ENCODE data around the gene CEP72. TPM values are rescaled to one million over a fixed set of nuclear protein-coding genes. Genes with fewer than 3 reads are reported as not detected.
"Not testable (repeated sequence)": the region's sequence is repeated elsewhere in the genome, so short reads cannot be mapped to it uniquely, and the experiment has no call there.

Gene CEP72
- total RNA-seq, 1 donor from 2014 or later = 32.3 TPM

DNA sequence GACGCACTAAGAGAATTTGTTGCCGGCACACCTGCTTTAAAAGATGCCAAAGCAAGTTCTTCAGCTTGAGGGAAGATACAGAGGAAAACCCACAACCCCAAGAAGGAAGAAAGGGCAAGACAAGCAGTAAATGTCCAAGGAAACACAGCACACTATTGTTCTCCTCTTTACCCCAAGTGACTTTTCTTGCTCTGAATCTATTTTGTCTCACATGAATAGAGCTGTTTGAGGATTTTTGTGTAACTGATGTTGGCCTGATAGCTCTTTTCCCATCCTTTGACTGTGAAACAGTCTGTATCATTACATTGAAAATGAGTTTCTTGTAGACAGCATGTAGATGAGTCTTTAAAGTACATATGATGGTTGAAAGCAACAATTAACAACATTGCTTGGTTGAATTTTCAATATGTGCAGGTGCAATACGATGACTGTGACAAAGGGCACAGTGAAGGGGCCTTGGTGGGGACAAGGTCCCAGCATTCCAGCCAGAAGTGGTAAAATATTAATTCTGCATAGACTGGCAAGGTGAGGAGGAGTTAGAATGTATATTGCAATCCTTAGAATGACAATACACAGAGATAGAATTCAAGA lies 16.8 kb upstream of the CEP72 start:
- intact Hi-C loops (cut with micrococcal nuclease) = no loop called here

DNA sequence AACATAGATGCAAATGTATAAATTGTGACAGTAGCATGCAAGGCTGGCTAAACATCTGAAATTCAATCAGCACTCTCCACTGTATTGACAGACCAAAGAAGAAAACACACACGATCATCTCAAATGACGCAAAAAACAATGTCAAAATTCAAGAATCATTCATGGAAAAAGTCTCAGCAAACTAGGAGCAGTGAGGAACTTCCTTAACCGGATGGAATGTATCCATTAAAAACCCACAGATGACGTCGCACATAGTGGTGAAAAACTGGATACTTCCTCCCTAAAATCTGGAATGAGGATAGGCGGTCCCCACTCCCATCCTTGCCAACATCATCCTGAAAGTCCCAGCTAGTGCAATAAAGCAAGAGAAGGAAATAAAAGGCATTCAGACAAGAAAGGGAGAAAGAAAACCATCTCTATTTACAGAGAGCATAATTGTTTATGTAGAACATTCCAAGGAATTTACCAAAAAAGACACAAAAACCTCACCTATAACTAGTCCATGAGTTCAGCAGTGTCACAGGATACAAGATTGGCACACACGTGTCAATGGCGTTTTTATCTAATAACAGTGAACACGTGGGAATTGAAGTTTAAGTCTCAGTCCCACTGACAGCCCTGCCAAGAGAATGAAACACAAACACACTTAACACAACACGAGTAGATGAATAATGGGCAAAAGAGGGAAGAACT lies 14.1 kb upstream of the CEP72 start:
- intact Hi-C loops (cut with micrococcal nuclease) = no loop called here

DNA sequence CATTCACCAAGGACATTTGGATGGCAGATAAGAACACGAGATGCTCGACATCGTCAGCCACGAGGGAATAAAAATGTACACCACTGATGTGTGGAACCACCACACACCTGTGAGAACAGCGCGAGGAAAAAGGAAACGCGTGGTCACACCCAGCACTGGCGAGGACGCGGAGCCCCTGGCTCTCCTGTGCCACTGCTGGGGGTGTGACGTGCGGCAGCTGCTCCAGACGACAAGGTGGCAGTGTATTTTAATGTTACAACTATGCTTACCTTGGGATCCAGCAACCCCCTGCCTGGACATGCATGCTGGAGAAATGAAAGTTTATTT lies 13.6 kb upstream of the CEP72 start:
- intact Hi-C loops (cut with micrococcal nuclease) = no loop called here

DNA sequence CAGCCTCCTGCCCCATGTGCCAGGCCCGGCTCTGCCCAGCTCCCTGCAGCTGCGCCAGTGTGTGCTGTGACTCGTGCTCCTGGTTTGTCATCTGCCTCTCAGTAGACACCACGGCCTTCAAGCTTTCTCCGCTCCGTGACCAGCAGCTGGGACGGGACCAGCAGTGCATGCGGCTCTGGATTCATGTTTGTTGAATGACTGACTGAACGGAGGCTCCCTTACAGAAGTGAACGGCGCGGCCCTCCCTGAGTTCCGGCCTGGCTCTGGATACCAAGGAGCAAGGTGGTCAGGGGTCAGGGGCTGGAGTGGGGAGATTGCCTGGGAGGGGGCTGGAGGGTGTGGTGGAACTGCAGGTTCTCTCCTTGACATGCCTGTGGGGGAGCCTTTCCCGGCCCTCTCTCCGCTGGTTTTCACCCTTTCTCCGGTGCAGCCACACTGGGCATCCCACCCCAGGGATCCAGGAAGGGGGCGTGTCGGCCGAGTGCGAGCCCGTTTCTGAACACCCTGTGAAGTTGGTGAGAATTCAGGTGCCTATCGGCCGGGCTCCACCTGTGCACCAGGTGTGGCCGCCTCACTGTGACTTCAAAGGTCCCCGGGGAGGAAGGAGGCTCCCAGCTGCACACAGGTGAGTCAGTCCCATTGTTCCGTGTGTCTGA lies 11.1 kb upstream of the CEP72 start:
- intact Hi-C loops (cut with micrococcal nuclease) = no loop called here

DNA sequence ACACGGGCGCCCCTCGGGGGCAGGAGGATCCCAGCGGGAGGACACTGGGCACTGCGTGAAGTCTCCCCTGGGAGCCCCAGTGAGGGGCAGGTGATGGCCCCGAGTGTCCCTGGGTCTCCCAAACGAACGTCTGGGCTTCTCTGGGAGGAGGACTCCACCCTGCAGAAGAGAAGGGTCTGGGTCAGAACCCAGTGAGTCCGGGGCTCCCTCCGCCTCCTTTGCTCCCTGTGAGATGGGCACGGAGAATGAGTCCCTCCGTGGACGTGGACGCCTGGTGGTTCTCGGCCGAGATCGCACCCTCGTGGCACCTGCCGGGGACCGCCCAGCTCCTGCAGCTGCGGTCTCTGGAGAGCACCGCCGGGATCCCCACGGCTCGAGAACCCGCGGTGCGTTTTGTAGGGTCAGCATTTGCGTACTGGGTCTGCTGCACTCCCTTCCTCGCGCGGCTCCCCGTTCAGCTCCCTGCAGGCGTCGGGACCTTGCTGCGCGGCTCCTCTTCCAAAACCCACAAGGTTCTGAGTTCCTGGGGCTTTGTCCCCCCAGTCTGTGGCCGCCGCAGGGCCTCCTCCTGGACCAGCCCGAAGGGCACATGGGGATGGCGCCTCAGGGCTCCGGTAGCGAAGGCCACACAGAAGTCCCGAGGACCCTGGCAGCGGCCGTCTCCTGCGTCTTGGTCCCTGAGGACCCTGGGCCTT lies 10.2 kb upstream of the CEP72 start:
- intact Hi-C loops (cut with micrococcal nuclease) = no loop called here

DNA sequence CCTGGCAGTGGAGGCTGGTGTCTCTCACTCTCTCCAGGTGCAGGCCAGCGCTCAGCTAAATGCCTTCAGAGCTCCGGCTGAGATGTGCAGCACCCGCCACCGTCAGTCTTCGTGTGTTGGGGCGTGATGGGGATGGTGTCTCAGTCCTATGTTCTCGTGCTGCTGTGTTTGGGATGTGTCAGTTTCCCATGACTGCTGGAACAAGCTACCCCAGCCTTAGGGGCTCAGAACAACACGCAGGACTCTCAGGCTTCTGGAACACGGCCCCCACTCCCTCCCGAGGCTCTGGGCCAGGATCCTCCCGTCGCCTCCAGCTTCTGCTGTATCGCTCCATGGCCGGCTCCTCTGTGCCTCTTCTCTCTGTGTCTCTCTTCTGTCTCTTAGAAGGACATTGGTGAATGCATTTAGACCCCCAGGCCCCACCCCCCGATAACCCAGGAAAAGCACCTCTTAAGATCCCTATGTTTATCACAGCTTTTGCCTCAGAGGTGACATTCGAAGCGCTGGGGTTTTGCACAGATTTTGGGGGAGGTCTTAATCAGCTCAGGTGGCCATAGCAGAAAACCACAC lies 9.6 kb upstream of the CEP72 start:
- intact Hi-C loops (cut with micrococcal nuclease) = no loop called here

DNA sequence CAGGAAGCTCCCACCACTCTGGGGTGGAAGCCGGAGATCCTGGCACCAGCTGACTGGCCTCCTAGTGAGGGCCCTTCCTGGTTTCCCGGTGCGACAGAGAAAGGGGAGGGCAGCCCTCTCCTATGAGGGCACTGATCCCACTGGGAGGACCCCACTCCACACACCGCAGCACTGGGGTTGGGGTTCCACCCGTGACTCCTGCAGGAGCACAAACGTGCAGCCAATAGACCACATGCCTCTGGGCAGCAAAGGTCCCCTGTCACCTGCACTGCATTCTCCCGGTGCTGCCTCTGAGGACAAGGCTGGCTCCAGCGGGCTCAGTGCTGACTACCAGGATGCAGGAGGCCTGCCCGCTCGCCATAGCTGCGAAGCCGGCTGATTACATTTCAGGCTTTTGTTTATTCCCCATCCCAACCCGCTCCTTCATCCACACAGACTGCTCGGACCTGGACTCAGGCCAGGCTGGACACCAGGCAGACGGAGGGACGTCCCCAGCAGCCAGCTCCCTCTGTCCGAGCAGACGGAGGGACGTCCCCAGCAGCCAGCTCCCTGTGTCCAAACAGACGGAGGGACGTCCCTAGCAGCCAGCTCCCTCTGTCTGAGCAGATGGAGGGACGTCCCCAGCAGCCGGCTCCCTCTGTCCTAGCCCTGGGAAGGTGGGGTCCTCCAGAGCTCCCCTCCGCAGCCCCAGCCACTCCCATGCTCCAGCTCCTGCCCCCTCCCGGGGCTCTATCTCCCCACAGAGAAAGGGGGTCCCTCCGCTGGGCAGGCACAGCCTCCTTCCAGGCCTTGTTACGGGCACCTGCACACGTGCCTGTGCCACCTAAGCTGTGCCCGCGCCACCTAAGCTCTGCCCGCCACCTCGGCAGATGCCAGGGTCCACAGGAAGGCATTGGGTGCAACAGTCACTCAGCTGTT lies 8.8 kb upstream of the CEP72 start:
- intact Hi-C loops (cut with micrococcal nuclease) = no loop called here

DNA sequence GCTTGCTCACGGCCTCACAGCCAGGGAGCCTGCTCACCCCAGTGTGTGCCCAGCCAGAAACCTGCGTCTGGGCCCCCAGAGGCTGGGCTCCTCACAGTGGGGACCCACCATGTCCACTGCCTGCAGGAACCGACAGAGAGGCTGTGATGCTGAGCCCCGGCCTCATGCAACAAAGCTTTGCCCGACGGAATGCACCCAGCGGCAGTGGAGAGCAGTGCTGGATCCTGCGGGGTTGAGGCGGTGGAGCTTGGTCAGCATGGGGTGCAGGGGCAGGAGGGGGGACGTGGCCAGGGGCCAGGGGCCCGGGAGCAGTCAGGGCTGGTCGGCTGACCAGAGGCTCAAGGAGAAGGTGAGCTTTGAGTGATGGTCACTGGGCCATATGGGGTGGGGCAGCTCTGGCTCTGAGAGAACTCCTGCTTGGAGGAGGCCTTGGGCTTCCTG lies 7.7 kb upstream of the CEP72 start:
- intact Hi-C loops (cut with micrococcal nuclease) = no loop called here

DNA sequence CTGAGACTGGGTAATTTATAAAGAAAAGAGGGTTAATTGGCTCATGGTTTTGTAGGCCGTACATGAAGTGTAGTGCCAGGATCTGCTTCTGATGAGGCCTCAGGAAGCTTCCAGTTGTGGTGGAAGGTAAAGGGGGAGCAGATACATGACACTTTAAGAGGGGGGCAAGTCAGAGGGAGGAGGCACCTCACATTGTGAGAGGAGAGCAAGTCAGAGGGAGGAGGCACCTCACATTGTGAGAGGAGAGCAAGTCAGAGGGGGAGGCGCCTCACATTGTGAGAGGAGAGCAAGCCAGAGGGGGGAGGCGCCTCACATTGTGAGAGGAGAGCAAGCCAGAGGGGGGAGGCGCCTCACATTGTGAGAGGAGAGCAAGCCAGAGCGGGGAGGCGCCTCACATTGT lies 7.0 kb upstream of the CEP72 start:
- intact Hi-C loops (cut with micrococcal nuclease) = not testable (repeated sequence)

DNA sequence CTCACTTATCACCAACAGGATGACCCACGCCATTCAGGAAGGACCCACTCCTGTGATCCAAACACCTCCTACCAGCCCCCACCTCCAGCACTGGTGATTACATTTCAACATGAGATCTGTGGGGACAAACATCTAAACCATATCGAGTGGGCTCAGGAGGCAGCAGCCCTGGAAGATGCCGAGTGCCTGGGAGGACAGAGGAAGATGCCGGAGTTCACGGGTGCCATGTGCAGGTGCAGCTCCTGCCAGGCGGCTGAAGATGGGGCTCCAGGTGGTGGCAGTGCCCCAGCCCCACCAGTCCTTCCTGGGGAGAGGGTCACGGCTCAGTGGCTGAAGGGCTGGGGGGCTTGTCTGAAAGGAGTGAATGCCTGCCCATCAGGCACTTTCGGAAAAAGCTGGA lies 6.1 kb upstream of the CEP72 start:
- intact Hi-C loops (cut with micrococcal nuclease) = no loop called here

DNA sequence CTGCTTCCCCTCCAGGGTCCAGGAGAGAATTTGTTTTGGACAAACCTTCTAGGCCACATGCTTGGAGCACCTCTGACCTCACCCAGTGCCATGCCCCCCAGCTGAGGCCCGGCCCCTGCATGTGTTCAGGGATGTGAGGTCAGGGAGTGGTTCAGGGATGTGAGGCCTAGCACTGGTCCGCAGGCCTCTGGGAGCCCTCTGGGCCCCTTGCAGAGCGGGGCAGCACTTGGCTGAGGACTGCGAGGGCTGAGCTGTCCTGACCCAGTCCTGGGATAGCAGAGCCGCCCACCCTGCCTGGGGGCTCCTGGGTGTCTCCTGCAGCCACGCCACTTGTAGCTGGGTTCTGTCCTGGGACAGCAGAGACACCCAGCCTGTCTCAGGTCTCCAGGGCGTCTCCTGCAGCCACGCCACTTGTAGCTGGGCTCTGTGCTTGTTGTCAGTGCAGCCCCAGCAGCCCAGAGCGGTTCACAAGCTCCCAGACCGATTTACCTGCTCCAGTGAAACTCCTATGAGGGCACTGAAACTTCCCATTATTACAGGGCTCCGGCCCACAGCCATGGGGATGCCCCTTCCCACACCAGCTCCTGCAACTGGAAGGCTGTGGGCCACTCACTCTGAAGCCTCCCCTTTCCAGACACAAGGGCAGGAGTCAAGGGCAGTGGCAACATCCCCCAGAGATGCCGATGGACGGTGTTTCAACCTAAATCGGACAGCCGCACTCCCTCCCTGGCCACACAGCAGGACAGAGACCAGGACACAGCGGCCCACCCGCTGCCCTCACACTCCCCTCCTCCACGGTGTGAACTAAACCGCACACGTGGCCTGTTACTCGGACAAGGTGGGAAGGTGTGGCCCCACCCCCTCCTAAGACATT lies 5.4 kb upstream of the CEP72 start:
- intact Hi-C loops (cut with micrococcal nuclease) = no loop called here

DNA sequence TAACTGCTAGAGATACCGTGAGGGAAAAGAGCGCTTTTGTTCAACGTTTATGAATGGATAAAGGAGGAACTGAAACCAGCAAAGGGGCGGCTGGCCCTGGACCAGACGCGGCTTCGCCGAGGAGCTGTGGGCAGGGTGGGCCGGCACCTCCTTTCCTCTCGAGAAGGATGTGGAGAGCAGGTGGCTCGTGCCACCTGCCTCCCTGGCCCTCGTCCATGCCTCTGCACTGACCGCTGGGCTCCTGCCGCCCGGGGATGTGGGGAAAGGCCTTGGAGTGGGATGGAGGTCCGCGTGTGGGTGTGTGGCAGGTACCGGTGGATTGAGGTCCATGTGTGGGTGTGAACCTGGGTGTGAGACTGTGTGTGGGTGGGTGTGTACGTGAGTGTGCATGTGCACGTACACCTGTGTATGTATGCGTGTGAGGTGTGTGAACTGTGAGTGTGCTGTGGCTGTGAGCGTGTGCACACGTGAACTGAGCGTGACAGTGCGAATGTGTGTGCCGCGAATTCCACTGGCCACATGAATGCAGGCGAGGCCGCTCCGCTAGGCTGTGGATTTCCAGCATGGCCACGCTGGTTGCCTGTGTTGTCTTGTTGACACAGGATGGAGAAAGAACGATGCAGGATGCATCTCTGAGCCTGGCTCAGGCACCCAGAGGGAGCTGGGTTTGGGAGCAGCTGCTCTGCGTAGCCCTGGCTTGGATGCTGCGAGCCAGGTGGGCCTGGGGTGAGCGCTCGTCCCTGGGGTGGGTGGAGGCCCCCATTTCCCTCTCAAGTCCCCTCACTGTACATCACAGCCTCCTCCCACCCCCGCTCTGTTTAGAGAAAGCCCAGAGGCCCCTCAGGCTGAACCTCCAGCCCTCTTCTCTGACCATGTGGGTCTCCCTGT lies 4.4 kb upstream of the CEP72 start:
- intact Hi-C loops (cut with micrococcal nuclease) = no loop called here

DNA sequence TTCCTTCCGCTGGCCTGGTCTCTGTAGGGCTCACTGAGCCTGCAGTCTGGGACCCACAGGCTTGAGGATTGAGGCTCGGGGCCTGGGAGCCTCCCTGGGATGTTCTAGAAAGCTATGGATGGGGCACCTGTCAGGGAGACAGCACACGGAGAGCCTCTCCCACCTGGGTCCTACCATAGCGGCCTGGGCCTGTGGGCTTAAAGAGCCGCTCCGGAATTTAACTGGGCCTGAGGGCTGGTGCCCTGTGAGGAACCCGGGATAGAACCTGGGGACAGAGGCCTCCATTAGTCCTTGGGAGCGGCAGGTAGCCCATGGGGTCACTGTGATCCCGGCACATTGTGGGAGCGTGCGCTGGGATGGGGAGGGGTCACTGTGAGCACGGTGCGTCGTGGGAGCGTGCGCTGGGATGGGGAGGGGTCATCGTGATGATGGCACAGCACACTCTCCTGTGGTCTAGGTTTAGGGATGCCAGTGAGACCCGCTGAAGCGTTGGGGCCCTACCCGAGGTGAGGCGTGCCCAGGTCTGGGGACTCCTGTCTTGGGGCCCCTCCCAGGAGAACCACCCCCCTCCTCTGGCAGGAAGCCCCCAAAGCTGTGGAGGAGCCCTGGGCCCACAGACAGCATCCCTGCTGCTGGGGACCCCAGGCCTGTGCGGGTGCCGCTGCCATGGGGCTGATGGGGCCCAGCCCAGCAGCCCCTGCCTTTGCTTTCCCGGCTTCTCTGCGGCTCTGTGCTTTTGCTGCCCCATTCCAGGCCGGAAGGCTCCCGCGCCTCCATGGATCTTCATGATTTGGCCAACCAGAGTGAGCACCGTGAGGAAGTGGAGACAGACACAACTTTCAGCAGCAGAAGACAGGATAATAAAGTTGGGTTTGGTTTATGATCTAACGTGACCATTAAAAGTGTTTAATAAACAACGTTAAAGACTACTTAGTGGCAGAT lies 3.4 kb upstream of the CEP72 start:
- intact Hi-C loops (cut with micrococcal nuclease) = no loop called here

DNA sequence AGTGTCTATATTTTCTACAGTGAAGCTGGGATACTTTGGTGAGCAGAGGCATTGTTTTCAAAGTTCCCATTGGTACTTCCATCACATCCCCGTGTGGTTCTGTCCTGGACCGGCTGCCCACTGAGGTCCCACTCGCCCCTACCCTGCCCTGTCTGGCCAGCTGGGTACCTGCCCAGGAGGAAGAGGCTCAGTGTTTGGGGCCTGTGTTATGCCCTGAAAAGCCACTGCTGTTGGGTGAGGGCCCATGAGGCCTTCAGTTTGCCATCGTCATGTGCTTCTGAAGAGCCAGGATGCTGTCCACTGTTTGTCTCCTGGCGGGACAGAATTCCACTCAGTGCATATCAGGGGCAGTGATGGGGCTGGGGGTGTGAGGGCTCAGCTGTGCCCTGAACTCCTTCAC lies 2.6 kb upstream of the CEP72 start:
- intact Hi-C loops (cut with micrococcal nuclease) = no loop called here

DNA sequence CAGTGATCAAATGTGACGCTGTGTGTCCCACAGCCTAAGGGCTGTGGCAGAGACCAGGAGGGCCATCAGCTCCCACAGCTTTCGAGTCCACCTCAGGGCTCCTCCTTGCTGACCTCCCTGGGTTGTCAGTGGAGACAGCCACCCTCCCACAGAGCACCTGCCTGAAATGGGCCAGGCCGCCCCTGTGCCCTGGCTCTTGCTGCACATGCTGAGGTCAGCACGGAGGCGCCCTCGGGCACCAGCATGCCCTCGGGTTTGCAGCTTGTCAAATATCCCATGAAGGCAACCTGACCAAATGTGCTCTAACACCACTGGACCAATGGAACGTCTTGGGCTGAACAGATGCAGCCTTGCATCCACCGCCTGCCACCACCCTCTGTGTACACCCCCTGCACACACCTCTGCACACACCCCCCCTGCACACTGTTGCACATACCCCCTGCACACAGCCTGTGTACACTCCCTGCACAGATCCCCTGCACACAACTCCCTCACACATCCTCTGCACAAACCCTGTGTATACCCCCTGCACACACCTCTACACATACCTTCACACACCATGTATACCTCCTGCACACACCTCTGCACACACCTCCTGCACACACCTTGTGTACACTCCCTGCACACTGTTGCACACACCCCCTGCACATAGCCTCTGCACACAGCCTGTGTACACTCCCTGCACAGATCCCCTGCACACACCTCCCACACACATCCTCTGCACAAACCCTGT lies 2.0 kb upstream of the CEP72 start:
- intact Hi-C loops (cut with micrococcal nuclease) = loop anchor here (10.0 kb wide), 2 partner anchors 165 to 1185 kb away; partner anchors contain the start of genes EXOC3 and MRPL36

DNA sequence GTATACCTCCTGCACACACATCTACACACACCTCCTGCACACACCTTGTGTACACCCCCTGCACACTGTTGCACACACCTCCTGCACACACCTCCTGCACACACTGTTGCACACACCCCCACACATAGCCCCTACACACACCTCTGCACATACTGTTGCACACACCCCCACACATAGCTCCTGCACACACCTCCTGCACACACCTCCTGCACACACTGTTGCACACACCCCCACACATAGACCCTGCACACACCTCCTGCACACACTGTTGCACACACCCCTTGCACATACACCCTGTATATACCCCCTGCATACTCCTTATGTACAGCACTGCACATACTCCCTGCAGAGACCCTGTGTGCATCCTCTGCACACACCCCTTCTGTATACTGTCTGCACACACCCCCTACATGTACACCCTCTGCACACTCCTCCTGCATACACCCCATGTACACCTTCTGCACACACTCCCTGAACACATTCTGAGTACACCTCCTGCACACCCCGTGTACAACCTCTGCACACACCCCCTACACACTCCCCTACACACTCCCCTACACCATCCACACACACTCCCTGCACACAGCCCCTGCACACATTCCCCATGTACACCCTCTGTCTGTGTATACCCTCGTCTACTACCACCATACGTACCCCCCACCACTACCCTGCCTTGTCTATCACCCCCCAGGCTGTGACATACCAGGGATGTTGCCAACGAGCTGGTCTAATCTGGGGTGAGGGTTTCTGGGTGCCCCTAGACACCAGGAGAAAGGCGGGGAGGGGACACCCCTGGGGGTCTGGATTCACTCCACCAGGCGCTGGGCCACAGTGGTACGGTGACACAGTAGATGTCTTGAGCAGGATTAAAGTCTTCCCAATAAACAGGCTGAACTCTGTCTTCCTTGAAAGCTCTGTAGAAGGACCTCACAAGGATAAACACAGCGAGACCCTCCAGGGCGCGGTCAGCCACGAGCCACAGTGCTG lies 1.1 kb upstream of the CEP72 start:
- intact Hi-C loops (cut with micrococcal nuclease) = loop anchor here (10.0 kb wide), 2 partner anchors 166 to 1184 kb away; partner anchors contain the start of genes EXOC3 and MRPL36

Measured in T-helper 2 cell treated with Interferon-gamma antibody and Interleukin-4, amounts not matched to agents 100 ng/mL and 5 ng/mL, for 36 hours (primary cell).